CD14-positive monocyte (primary cell): ENCODE results near the gene DLGAP4. TPM values are rescaled to one million over a fixed set of nuclear protein-coding genes. Genes with fewer than 3 reads are reported as not detected.

ENCODE experiments used
- DNase-seq, 3 donors: peaks; one replicate each; pipeline ENCODE4 v3.0.0-alpha.2; 2011 to 2022
- H2AFZ ChIP-seq: 2 replicates; pipeline ENCODE4 v1.6.0; 2012; ENCODE audit warnings: mild to moderate bottlenecking, low read depth, low read length, inconsistent platforms; ENCODE audit not compliant: insufficient read depth, poor library complexity, severe bottlenecking
- H3K27ac ChIP-seq, 2 donors: 1 replicate in 1 of 2; 2 replicates in 1 of 2; pipeline ENCODE4 v1.5.1; 2012 to 2013; ENCODE audit warnings: low read length in 2 of 2, control low read depth in 1 of 2, inconsistent platforms in 1 of 2, low read depth in 1 of 2, mild to moderate bottlenecking in 1 of 2
- H3K27me3 ChIP-seq, 2 donors: one replicate each; pipeline versions ENCODE4 v1.6.0 to v1.6.1; 2011 to 2013; ENCODE audit warnings: low read length in 2 of 2; ENCODE audit not compliant: control insufficient read depth in 2 of 2, insufficient read depth in 2 of 2
- H3K36me3 ChIP-seq, 2 donors: replicated peaks in 1 of 2; 1 replicate in 1 of 2; 2 replicates in 1 of 2; pipeline versions ENCODE4 v1.5.1 to v1.6.1; 2012 to 2013; ENCODE audit warnings: low read length in 2 of 2, control low read depth in 1 of 2, inconsistent platforms in 1 of 2, mild to moderate bottlenecking in 1 of 2; ENCODE audit not compliant: insufficient read depth in 2 of 2, control insufficient read depth in 1 of 2
- H3K4me1 ChIP-seq, 2 donors: 1 replicate in 1 of 2; 2 replicates in 1 of 2; pipeline versions ENCODE4 v1.5.1 to v1.6.1; 2012 to 2013; ENCODE audit warnings: low read length in 2 of 2, control low read depth in 1 of 2, inconsistent platforms in 1 of 2, mild to moderate bottlenecking in 1 of 2, moderate library complexity in 1 of 2; ENCODE audit not compliant: insufficient read depth in 2 of 2, control insufficient read depth in 1 of 2
- H3K4me2 ChIP-seq: replicated peaks from 2 replicates; pipeline ENCODE3; 2012; ENCODE audit warnings: low read length, moderate library complexity, mild to moderate bottlenecking; ENCODE audit not compliant: poor library complexity, severe bottlenecking; ENCODE audit errors: extremely low read depth
- H3K4me3 ChIP-seq, 3 experiments: fragments of 200-600 bp in 1 of 3; sonication (generic) in 1 of 3; replicated peaks in 1 of 3; 1 replicate in 2 of 3; 2 replicates in 1 of 3; pipeline ENCODE4 v1.5.1; 2011 to 2013; ENCODE audit warnings: low read length in 3 of 3, mild to moderate bottlenecking in 3 of 3, control low read depth in 2 of 3, low read depth in 2 of 3, inconsistent platforms in 1 of 3, moderate library complexity in 1 of 3
- H3K79me2 ChIP-seq: 2 replicates; pipeline ENCODE4 v1.6.0; 2012; ENCODE audit warnings: mild to moderate bottlenecking, control low read depth, inconsistent platforms, low read length, moderate library complexity; ENCODE audit not compliant: insufficient read depth
- H3K9ac ChIP-seq: 2 replicates; pipeline ENCODE4 v1.6.0; 2017; ENCODE audit warnings: low read length, mild to moderate bottlenecking; ENCODE audit not compliant: insufficient read depth, poor library complexity, severe bottlenecking
- H3K9me3 ChIP-seq, 2 donors: replicated peaks in 1 of 2; 1 replicate in 1 of 2; 2 replicates in 1 of 2; pipeline versions ENCODE4 v1.5.1 to v1.6.1; 2012 to 2013; ENCODE audit warnings: low read length in 2 of 2, control low read depth in 1 of 2; ENCODE audit not compliant: control insufficient read depth in 1 of 2, insufficient read depth in 1 of 2
- H4K20me1 ChIP-seq: 2 replicates; pipeline ENCODE4 v1.6.0; 2012; ENCODE audit warnings: mild to moderate bottlenecking, low read length, control low read depth, moderate library complexity; ENCODE audit not compliant: insufficient read depth
- H3K27ac Mint-ChIP-seq, 7 donors: one replicate each; pipeline ENCODE4 v1.8.0; 2020; ENCODE audit warnings: mild to moderate bottlenecking in 7 of 7, mixed read lengths in 7 of 7, moderate library complexity in 6 of 7, inconsistent platforms in 2 of 7
- H3K27me3 Mint-ChIP-seq, 3 donors: one replicate each; pipeline ENCODE4 v1.8.0; 2021 to 2022; ENCODE audit warnings: low read depth in 3 of 3, mild to moderate bottlenecking in 3 of 3, mixed read lengths in 3 of 3, moderate library complexity in 3 of 3, inconsistent platforms in 1 of 3
- H3K36me3 Mint-ChIP-seq, 2 donors: one replicate each; pipeline ENCODE4 v1.8.0; 2020; ENCODE audit warnings: mixed read lengths in 2 of 2, inconsistent platforms in 1 of 2, mild to moderate bottlenecking in 1 of 2
- H3K4me1 Mint-ChIP-seq: one replicate; pipeline ENCODE4 v1.8.0; 2020; ENCODE audit warnings: mild to moderate bottlenecking, mixed read lengths
- H3K4me3 Mint-ChIP-seq, 2 donors: one replicate each; pipeline ENCODE4 v1.8.0; 2020; ENCODE audit warnings: mild to moderate bottlenecking in 2 of 2, mixed read lengths in 2 of 2, moderate library complexity in 1 of 2
- H3K9me3 Mint-ChIP-seq, 7 donors: one replicate each; pipeline ENCODE4 v1.8.0; 2020 to 2022; ENCODE audit warnings: mixed read lengths in 7 of 7, mild to moderate bottlenecking in 6 of 7, moderate library complexity in 6 of 7, inconsistent platforms in 2 of 7
- WGBS: methylation state at CpG from one replicate; pipeline ENCODE4 v1.1.5; 2013; ENCODE audit warnings: missing lambda C conversion rate; ENCODE audit not compliant: insufficient coverage; 5-methylcytosine and 5-hydroxymethylcytosine counted together
- intact Hi-C, 2 donors: fragments of 100-400 bp; cut with micrococcal nuclease; formaldehyde crosslinking; loops; one replicate each; pipeline versions ENCODE4 v1.15.0 to v1.15.1; 2023
- polyA plus RNA-seq, 3 donors: library from polyadenylated mRNA; depleted of rRNA in 1 of 3; unstranded in 2 of 3; stranded (reverse) in 1 of 3; fragments of 300-500 nt in 2 of 3; fragments of >200 nt in 1 of 3; fragmentation: Illumina TruSeq in 2 of 3; gene quantifications; 1 replicate in 2 of 3; 2 replicates in 1 of 3; pipeline ENCODE4 v1.2.3, GENCODE V29; 2012 to 2021
- TF ChIP-seq, protein P1 (sequence below): fragments of 200-600 bp; IDR thresholded peaks from one replicate; pipeline ENCODE4 v1.8.0; 2022; ENCODE audit warnings: antibody characterized with exemption, mild to moderate bottlenecking

The DLGAP4 gene
- polyA plus RNA-seq, 3 donors, result 9.9 to 52.7 (median 17.6) TPM

DNA sequence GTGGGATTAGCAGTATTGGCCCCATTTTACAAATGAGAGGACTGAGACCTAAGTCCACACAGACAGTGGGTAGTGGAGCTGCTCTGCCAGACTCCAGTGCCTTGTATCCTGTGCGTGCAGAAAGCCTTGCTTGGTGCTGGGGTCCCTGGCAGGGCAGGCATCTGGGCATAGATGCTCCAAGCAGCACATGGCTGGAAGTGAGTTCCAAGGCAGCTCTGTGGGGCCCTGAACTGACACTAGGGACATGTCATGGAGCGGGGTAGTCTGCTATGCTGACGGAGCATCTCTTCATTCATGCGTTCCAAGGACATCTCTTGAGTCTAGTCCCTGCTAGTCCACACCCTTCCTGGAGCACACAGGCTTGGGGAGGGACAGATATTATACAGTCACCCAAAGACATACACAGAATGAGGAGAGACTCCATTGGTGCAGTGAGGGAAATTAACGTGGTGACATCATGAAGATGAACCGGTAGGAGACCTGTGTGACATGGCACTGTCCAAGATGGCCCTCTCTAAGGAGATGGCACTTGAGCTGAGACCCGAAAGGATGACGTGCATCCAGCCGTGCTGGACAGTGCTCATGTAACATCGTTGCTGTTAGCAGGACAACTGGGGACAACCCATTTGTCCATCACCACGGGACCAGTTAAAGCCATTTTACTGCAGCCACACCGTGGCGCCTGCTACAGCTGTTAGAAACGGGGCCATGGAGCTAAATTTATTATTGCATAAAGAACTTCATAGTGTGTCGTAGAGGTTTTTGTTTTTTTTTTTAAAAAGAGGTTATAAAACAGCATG is 65.1 kb downstream of the DLGAP4 start:
- H3K27ac ChIP-seq, result no peak overlapping the region
- intact Hi-C loops, result no loop called here
- H2AFZ ChIP-seq, result no peak overlapping the region
- H3K9ac ChIP-seq, result no peak overlapping the region
- DNase-seq, result no peak
- Mint-ChIP-seq H3K9me3 (no peaks in the 10 kb centered on the region), H3K36me3 (no peaks in the 10 kb centered on the region), H3K4me1 (no peaks in the 10 kb centered on the region), H3K4me3 (no peak overlapping the region), H3K27ac (no peak overlapping the region), H3K27me3 (peaks cover 6 to 15% (median 10%) of the 10 kb centered on the region in 3 donors)
- H3K79me2 ChIP-seq, result no peaks in the 10 kb centered on the region
- 93% methylated on average over 7 of the region's 15 CpGs for WGBS
- H3K4me3 ChIP-seq, result no peak overlapping the region
- H3K4me1 ChIP-seq, result no peaks in the 10 kb centered on the region
- no peak overlapping the region for H3K4me2 ChIP-seq
- no peaks in the 10 kb centered on the region for H3K36me3 ChIP-seq
- TF ChIP-seq, protein P1, sequence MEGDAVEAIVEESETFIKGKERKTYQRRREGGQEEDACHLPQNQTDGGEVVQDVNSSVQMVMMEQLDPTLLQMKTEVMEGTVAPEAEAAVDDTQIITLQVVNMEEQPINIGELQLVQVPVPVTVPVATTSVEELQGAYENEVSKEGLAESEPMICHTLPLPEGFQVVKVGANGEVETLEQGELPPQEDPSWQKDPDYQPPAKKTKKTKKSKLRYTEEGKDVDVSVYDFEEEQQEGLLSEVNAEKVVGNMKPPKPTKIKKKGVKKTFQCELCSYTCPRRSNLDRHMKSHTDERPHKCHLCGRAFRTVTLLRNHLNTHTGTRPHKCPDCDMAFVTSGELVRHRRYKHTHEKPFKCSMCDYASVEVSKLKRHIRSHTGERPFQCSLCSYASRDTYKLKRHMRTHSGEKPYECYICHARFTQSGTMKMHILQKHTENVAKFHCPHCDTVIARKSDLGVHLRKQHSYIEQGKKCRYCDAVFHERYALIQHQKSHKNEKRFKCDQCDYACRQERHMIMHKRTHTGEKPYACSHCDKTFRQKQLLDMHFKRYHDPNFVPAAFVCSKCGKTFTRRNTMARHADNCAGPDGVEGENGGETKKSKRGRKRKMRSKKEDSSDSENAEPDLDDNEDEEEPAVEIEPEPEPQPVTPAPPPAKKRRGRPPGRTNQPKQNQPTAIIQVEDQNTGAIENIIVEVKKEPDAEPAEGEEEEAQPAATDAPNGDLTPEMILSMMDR, result no peak
- no peaks in the 10 kb centered on the region for H3K9me3 ChIP-seq
- H4K20me1 ChIP-seq, result no peaks in the 10 kb centered on the region
- no peaks in the 10 kb centered on the region for H3K27me3 ChIP-seq

DNA sequence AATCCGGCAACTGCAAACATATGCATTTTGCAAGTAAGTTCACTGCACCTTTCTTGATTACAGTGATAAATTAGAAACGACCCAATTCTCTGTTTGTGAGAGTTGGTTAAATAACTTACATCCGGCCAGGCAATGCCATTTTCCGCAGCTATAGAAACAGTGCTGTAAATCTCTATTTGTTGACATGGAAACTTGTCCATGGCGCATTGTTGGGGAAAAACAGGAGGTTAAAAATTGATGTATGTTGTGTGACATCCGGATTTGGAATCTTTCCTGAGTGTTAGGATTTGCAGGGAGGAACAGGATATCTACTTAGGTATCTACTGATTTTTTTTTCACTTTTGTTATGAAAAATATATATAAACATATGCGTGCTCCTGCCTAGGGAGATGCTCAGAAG is 66.5 kb downstream of the DLGAP4 start:
- no peaks in the 10 kb centered on the region for H3K4me1 Mint-ChIP-seq
- no peak overlapping the region for H3K4me3 Mint-ChIP-seq
- H3K4me3 ChIP-seq, result no peak overlapping the region
- no peak overlapping the region for H3K4me2 ChIP-seq
- H4K20me1 ChIP-seq, result no peaks in the 10 kb centered on the region
- H3K9me3 ChIP-seq, result no peaks in the 10 kb centered on the region
- H3K27ac ChIP-seq, result no peak overlapping the region
- H3K36me3 ChIP-seq, result no peaks in the 10 kb centered on the region
- TF ChIP-seq, protein P1, result no peak
- H3K36me3 Mint-ChIP-seq, result no peaks in the 10 kb centered on the region
- H3K9me3 Mint-ChIP-seq, result no peaks in the 10 kb centered on the region
- no peak for DNase-seq
- H3K27me3 ChIP-seq, result no peaks in the 10 kb centered on the region
- no peak overlapping the region for H2AFZ ChIP-seq
- intact Hi-C loops, result no loop called here
- 54% methylated on average over 4 of the region's 7 CpGs for WGBS
- H3K4me1 ChIP-seq, result no peaks in the 10 kb centered on the region
- H3K27ac Mint-ChIP-seq, result no peak overlapping the region
- peaks cover 4 to 19% (median 11%) of the 10 kb centered on the region in 3 donors for H3K27me3 Mint-ChIP-seq
- H3K9ac ChIP-seq, result no peak overlapping the region
- H3K79me2 ChIP-seq, result no peaks in the 10 kb centered on the region
